Hepatocyte (in vitro differentiated cells): Measurements from ENCODE around the gene ARHGEF26.

Experiments used
- EZH2 ChIP-seq: fragments of 200-600 bp; sonication (generic); IDR thresholded peaks from 2 replicates; pipeline ENCODE4 v1.6.1; 2016; ENCODE audit warnings: antibody characterized with exemption, mild to moderate bottlenecking, borderline replicate concordance
- TF ChIP-seq, protein P1 (sequence below): fragments of 200-600 bp; sonication (generic); IDR thresholded peaks from 2 replicates; pipeline ENCODE4 v1.5.1; 2016; ENCODE audit warnings: antibody characterized with exemption, mild to moderate bottlenecking; ENCODE audit not compliant: poor library complexity

DNA sequence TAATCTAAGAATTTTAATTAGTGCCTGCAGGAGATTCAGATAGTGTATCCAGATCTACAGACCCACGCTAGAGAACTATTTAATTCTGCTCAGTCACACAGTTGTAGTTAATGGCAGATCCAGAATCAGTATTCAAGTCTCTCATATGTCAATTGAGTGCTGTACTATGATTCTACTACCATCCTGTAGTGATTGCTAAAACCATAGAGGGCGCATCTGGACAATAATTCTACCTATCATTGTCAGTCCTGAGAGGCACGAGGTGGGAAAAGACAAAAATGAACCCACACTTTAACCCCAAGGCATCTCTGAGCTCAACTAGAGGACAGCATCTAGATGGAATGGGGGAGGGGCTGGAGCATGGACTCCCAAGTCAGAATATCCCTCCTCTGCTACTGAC, 180.4 kb downstream of the ARHGEF26 start:
- TF ChIP-seq, protein P1, sequence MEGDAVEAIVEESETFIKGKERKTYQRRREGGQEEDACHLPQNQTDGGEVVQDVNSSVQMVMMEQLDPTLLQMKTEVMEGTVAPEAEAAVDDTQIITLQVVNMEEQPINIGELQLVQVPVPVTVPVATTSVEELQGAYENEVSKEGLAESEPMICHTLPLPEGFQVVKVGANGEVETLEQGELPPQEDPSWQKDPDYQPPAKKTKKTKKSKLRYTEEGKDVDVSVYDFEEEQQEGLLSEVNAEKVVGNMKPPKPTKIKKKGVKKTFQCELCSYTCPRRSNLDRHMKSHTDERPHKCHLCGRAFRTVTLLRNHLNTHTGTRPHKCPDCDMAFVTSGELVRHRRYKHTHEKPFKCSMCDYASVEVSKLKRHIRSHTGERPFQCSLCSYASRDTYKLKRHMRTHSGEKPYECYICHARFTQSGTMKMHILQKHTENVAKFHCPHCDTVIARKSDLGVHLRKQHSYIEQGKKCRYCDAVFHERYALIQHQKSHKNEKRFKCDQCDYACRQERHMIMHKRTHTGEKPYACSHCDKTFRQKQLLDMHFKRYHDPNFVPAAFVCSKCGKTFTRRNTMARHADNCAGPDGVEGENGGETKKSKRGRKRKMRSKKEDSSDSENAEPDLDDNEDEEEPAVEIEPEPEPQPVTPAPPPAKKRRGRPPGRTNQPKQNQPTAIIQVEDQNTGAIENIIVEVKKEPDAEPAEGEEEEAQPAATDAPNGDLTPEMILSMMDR = no peak
- no peak for TF ChIP-seq EZH2
